VCaP (cell line): ENCODE data around the gene ZNF248.

Source experiments
- H3K27ac ChIP-seq: fragments of 450-650 bp; 2 replicates; pipeline ENCODE4 v1.5.1; 2017
- CTCF ChIP-seq: fragments of 450-650 bp; conservative IDR thresholded peaks from 2 replicates; pipeline ENCODE4 v1.5.1; 2017; ENCODE audit warnings: mild to moderate bottlenecking, moderate library complexity

ZNF248 gene

GRCh38 chr10:37821237-37821636, 36.2 kb downstream of the ZNF248 start:
- no peak overlapping the region for H3K27ac ChIP-seq
- TF ChIP-seq CTCF: no peak

GRCh38 chr10:37819797-37820196, 37.6 kb downstream of the ZNF248 start:
- no peak overlapping the region for H3K27ac ChIP-seq
- TF ChIP-seq CTCF: no peak

- no peak overlapping the region for H3K27ac ChIP-seq
- no peak for TF ChIP-seq CTCF
These were observed 41.1 kb downstream of the ZNF248 start for GRCh38 chr10:37816290-37816689.

- TF ChIP-seq CTCF: no peak
- no peak overlapping the region for H3K27ac ChIP-seq
These were observed 43.6 kb downstream of the ZNF248 start for GRCh38 chr10:37813763-37814162.

- no peak for TF ChIP-seq CTCF
- H3K27ac ChIP-seq: no peak overlapping the region
These were observed 45.1 kb downstream of the ZNF248 start for GRCh38 chr10:37812290-37812689.

- no peak overlapping the region for H3K27ac ChIP-seq
- TF ChIP-seq CTCF: no peak
These were observed 54.1 kb downstream of the ZNF248 start for GRCh38 chr10:37803269-37803668.

- no peak for TF ChIP-seq CTCF
- H3K27ac ChIP-seq: no peak overlapping the region
These were observed 55.9 kb downstream of the ZNF248 start for GRCh38 chr10:37801557-37801956.
